Mesothelial cell of epicardium (in vitro differentiated cells): ENCODE measurements around the gene WNT3. TPM values are rescaled to one million over a fixed set of nuclear protein-coding genes. Genes with fewer than 3 reads are reported as not detected.

Source experiments
- DNase-seq, 2 experiments: peaks; one replicate each; pipeline ENCODE4 v3.0.0; 2021; ENCODE audit warnings: low spot score in 2 of 2; ENCODE audit not compliant: unreplicated experiment in 2 of 2
- H3K27ac Mint-ChIP-seq: 2 replicates; pipeline ENCODE4 v1.8.0; 2021; ENCODE audit warnings: mixed read lengths
- H3K27me3 Mint-ChIP-seq: 2 replicates; pipeline ENCODE4 v1.8.0; 2021; ENCODE audit warnings: low read depth, mixed read lengths
- H3K36me3 Mint-ChIP-seq: 2 replicates; pipeline ENCODE4 v1.8.0; 2021; ENCODE audit warnings: mixed read lengths
- H3K4me1 Mint-ChIP-seq: 2 replicates; pipeline ENCODE4 v1.8.0; 2021; ENCODE audit warnings: mixed read lengths
- H3K4me3 Mint-ChIP-seq: 2 replicates; pipeline ENCODE4 v1.8.0; 2021; ENCODE audit warnings: mild to moderate bottlenecking, moderate library complexity, mixed read lengths
- H3K9me3 Mint-ChIP-seq: 2 replicates; pipeline ENCODE4 v1.8.0; 2021; ENCODE audit warnings: mixed read lengths
- CTCF ChIP-seq: fragments of 200-600 bp; sonication (generic); IDR thresholded peaks from one replicate; pipeline ENCODE4 v1.5.0; 2021; ENCODE audit warnings: antibody characterized with exemption; ENCODE audit not compliant: unreplicated experiment
- total RNA-seq: library from RNA; stranded (reverse); gene quantifications from 3 replicates; pipeline ENCODE4 v1.2.1, GENCODE V29; 2021

Gene WNT3
- total RNA-seq, 1 donor from 2014 or later: 65.7 TPM

- DNase-seq: no peak
- no peak for TF ChIP-seq CTCF
- H3K36me3 Mint-ChIP-seq: no peaks in the 10 kb centered on the region
- peak overlapping the region; percentile 23 for H3K27ac Mint-ChIP-seq
- no peaks in the 10 kb centered on the region for H3K9me3 Mint-ChIP-seq
- H3K4me1 Mint-ChIP-seq: peaks cover 59% of the 10 kb centered on the region
- H3K4me3 Mint-ChIP-seq: no peak overlapping the region
- H3K27me3 Mint-ChIP-seq: no peaks in the 10 kb centered on the region
Measured at GRCh38 chr17:46744441-46744840, 74.1 kb downstream of the WNT3 start.

GRCh38 chr17:46742565-46743270 is 75.8 kb downstream of the WNT3 start:
- peak overlapping the region; percentile 78 for H3K27ac Mint-ChIP-seq
- DNase-seq: no peak

GRCh38 chr17:46741122-46741730 is 77.3 kb downstream of the WNT3 start:
- peak overlapping the region; percentile 78 for H3K27ac Mint-ChIP-seq
- TF ChIP-seq CTCF: no peak
- H3K9me3 Mint-ChIP-seq: no peaks in the 10 kb centered on the region
- no peak overlapping the region for H3K4me3 Mint-ChIP-seq
- H3K36me3 Mint-ChIP-seq: no peaks in the 10 kb centered on the region
- H3K27me3 Mint-ChIP-seq: no peaks in the 10 kb centered on the region
- peaks cover 59% of the 10 kb centered on the region for H3K4me1 Mint-ChIP-seq
- DNase-seq: no peak

More at GRCh38 chr17:46742565-46743270, 75.8 kb downstream of the WNT3 start:
- H3K36me3 Mint-ChIP-seq: no peaks in the 10 kb centered on the region
- H3K9me3 Mint-ChIP-seq: no peaks in the 10 kb centered on the region
- TF ChIP-seq CTCF: no peak
- no peak overlapping the region for H3K4me3 Mint-ChIP-seq
- peaks cover 59% of the 10 kb centered on the region for H3K4me1 Mint-ChIP-seq
- H3K27me3 Mint-ChIP-seq: no peaks in the 10 kb centered on the region

- no peak overlapping the region for H3K4me3 Mint-ChIP-seq
- TF ChIP-seq CTCF: no peak
- H3K27ac Mint-ChIP-seq: peak overlapping the region; percentile 78
- no peak for DNase-seq
- H3K27me3 Mint-ChIP-seq: no peaks in the 10 kb centered on the region
- peaks cover 55% of the 10 kb centered on the region for H3K4me1 Mint-ChIP-seq
- no peaks in the 10 kb centered on the region for H3K36me3 Mint-ChIP-seq
- no peaks in the 10 kb centered on the region for H3K9me3 Mint-ChIP-seq
Measured at GRCh38 chr17:46739982-46740381, 78.5 kb downstream of the WNT3 start.

GRCh38 chr17:46738544-46738943 is 79.9 kb downstream of the WNT3 start:
- H3K36me3 Mint-ChIP-seq: no peaks in the 10 kb centered on the region

More at GRCh38 chr17:46738544-46738943, 79.9 kb downstream of the WNT3 start:
- Mint-ChIP-seq H3K27me3 (no peaks in the 10 kb centered on the region), H3K4me1 (peaks cover 48% of the 10 kb centered on the region), H3K27ac (no peak overlapping the region), H3K4me3 (no peak overlapping the region), H3K9me3 (no peaks in the 10 kb centered on the region)
- no peak for DNase-seq
- no peak for TF ChIP-seq CTCF
